A549 (cell line): ENCODE measurements around the gene GTF3C5.

ENCODE experiments used
- CBX8 ChIP-seq: fragments of 200-600 bp; sonication (generic); IDR thresholded peaks from 2 replicates; pipeline ENCODE4 v1.6.1; 2016
- MAZ ChIP-seq: fragments of 150-350 bp; IDR thresholded peaks from 2 replicates; pipeline ENCODE4 v1.6.1; 2014; ENCODE audit warnings: antibody characterized with exemption, low read depth, low read length, borderline replicate concordance
- POLR2A ChIP-seq: IDR thresholded peaks from 2 replicates; pipeline ENCODE4 v1.6.1; 2012; ENCODE audit warnings: mild to moderate bottlenecking, low read length
- TP53 ChIP-seq: fragments of 250-450 bp; sonication (Bioruptor Pico); IDR thresholded peaks from 2 replicates; pipeline ENCODE4 v1.5.0; 2021; ENCODE audit warnings: mild to moderate bottlenecking, moderate library complexity
- TF ChIP-seq, protein P1 (sequence below): fragments of >200 bp; sonication (Bioruptor Twin); formaldehyde crosslinking; IDR thresholded peaks from 3 replicates; pipeline ENCODE4 v1.5.1; 2016
- TF ChIP-seq, protein P2 (sequence below): fragments of 200-600 bp; sonication (generic); IDR thresholded peaks from 2 replicates; pipeline ENCODE4 v1.6.1; 2016; ENCODE audit warnings: antibody characterized with exemption, mild to moderate bottlenecking, moderate library complexity

- TF ChIP-seq CBX8 (no peak), POLR2A (no peak), MAZ (no peak), TP53 (CRISPR knock-in tag) (no peak)
- TF ChIP-seq, protein P1, sequence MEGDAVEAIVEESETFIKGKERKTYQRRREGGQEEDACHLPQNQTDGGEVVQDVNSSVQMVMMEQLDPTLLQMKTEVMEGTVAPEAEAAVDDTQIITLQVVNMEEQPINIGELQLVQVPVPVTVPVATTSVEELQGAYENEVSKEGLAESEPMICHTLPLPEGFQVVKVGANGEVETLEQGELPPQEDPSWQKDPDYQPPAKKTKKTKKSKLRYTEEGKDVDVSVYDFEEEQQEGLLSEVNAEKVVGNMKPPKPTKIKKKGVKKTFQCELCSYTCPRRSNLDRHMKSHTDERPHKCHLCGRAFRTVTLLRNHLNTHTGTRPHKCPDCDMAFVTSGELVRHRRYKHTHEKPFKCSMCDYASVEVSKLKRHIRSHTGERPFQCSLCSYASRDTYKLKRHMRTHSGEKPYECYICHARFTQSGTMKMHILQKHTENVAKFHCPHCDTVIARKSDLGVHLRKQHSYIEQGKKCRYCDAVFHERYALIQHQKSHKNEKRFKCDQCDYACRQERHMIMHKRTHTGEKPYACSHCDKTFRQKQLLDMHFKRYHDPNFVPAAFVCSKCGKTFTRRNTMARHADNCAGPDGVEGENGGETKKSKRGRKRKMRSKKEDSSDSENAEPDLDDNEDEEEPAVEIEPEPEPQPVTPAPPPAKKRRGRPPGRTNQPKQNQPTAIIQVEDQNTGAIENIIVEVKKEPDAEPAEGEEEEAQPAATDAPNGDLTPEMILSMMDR, result no peak
- TF ChIP-seq, protein P2, sequence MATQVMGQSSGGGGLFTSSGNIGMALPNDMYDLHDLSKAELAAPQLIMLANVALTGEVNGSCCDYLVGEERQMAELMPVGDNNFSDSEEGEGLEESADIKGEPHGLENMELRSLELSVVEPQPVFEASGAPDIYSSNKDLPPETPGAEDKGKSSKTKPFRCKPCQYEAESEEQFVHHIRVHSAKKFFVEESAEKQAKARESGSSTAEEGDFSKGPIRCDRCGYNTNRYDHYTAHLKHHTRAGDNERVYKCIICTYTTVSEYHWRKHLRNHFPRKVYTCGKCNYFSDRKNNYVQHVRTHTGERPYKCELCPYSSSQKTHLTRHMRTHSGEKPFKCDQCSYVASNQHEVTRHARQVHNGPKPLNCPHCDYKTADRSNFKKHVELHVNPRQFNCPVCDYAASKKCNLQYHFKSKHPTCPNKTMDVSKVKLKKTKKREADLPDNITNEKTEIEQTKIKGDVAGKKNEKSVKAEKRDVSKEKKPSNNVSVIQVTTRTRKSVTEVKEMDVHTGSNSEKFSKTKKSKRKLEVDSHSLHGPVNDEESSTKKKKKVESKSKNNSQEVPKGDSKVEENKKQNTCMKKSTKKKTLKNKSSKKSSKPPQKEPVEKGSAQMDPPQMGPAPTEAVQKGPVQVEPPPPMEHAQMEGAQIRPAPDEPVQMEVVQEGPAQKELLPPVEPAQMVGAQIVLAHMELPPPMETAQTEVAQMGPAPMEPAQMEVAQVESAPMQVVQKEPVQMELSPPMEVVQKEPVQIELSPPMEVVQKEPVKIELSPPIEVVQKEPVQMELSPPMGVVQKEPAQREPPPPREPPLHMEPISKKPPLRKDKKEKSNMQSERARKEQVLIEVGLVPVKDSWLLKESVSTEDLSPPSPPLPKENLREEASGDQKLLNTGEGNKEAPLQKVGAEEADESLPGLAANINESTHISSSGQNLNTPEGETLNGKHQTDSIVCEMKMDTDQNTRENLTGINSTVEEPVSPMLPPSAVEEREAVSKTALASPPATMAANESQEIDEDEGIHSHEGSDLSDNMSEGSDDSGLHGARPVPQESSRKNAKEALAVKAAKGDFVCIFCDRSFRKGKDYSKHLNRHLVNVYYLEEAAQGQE, result no peak
Observed at GRCh38 chr9:133037775-133038515, 7.1 kb downstream of the GTF3C5 start.
